Stimulated activated CD8-positive, alpha-beta memory T cell treated with anti-CD3 and anti-CD28 coated beads, Interleukin-7, amount 100 ng/mL, for 24 hours (primary cell): Measurements from ENCODE around the gene ZNF710.
"Not testable (repeated sequence)": the region's sequence is repeated elsewhere in the genome, so short reads cannot be mapped to it uniquely, and the experiment has no call there.

ENCODE experiments used
- DNase-seq: peaks from one replicate; pipeline ENCODE4 v3.0.0-alpha.2; 2020; ENCODE audit warnings: low read depth

Gene ZNF710

GRCh38 chr15:90001062-90001682 lies at the start of gene ZNF710:
TSS of gene ZNF710 (plus strand) at chr15:90001324. CDS start at chr15:90067138, 65,814 bp downstream.
- DNase-seq, result no peak

GRCh38 chr15:89954541-89954940 lies 46.6 kb upstream of the ZNF710 start:
- no peak for DNase-seq

- DNase-seq, result not testable (repeated sequence)
Measured at GRCh38 chr15:89955449-89955998, 45.6 kb upstream of the ZNF710 start.

GRCh38 chr15:89958107-89958805 lies 42.9 kb upstream of the ZNF710 start:
- DNase-seq, result no peak

- no peak for DNase-seq
Measured at GRCh38 chr15:89963301-89964231, 37.6 kb upstream of the ZNF710 start.

GRCh38 chr15:89964232-89964954 lies 36.7 kb upstream of the ZNF710 start:
- no peak for DNase-seq

- DNase-seq, result no peak
Measured at GRCh38 chr15:89967881-89968280, 33.2 kb upstream of the ZNF710 start.

GRCh38 chr15:89971592-89971997 lies 29.5 kb upstream of the ZNF710 start:
- DNase-seq, result peak; percentile 16

- DNase-seq, result no peak
Measured at GRCh38 chr15:89972085-89972484, 29.0 kb upstream of the ZNF710 start.

GRCh38 chr15:89975482-89976245 lies 25.5 kb upstream of the ZNF710 start:
- no peak for DNase-seq

GRCh38 chr15:89976246-89976600 lies 24.9 kb upstream of the ZNF710 start:
- DNase-seq, result no peak

- not testable (repeated sequence) for DNase-seq
Measured at GRCh38 chr15:89977836-89978235, 23.3 kb upstream of the ZNF710 start.

- DNase-seq, result no peak
Measured at GRCh38 chr15:89978914-89979313, 22.2 kb upstream of the ZNF710 start.

GRCh38 chr15:89980896-89981295 lies 20.2 kb upstream of the ZNF710 start:
- no peak for DNase-seq

GRCh38 chr15:89982315-89983055 lies 18.6 kb upstream of the ZNF710 start:
- DNase-seq, result no peak

GRCh38 chr15:89984001-89984400 lies 17.1 kb upstream of the ZNF710 start:
- DNase-seq, result no peak

- DNase-seq, result no peak
Measured at GRCh38 chr15:89984421-89985010, 16.6 kb upstream of the ZNF710 start.

GRCh38 chr15:89985111-89985510 lies 16.0 kb upstream of the ZNF710 start:
- no peak for DNase-seq

GRCh38 chr15:89991312-89991711 lies 9.8 kb upstream of the ZNF710 start:
- DNase-seq, result no peak

- no peak for DNase-seq
Measured at GRCh38 chr15:89993349-89993748, 7.8 kb upstream of the ZNF710 start.
